HepG2 (cell line): Measurements from ENCODE around the gene GGNBP2. TPM values are rescaled to one million over a fixed set of nuclear protein-coding genes. Genes with fewer than 3 reads are reported as not detected.

Experiments
- ATAC-seq: fragments of 200-7000 bp; cut with Tn5 transposase; 3 replicates; pipeline ENCODE4 v1.9.1; 2020; ENCODE audit warnings: mild to moderate bottlenecking, moderate library complexity
- BruUV-seq: library from RNA; stranded (reverse); fragments of 400-500 nt; replicated peaks from 2 replicates; lab custom pipeline; 2021; lab: Mats Ljungman, UMichigan
- CTCF ChIA-PET: fragments of 300-600 bp; formaldehyde crosslinking; extraction: SDS; loops from one replicate; lab custom pipeline; 2021; ENCODE audit warnings: low total read pairs, inconsistent platforms, low intra/inter-chr PET ratio; lab: Yijun Ruan, JAX
- POLR2A ChIA-PET: fragments of 350-600 bp; sonication (Branson Sonifier 250); formaldehyde crosslinking; loops from one replicate; lab custom pipeline; 2020; ENCODE audit warnings: antibody characterized with exemption, inconsistent platforms; lab: Yijun Ruan, JAX
- DNase-seq: peaks from one replicate; pipeline ENCODE4 v3.0.0-alpha.2; 2015; ENCODE audit warnings: low spot score
- FAIRE-seq: peaks from 3 replicates; lab custom pipeline; 2011; peaks lifted over from hg19 to GRCh38; lab: Jason Lieb, UNC
- H2AFZ ChIP-seq: one replicate; pipeline ENCODE4 v1.6.1; 2011; ENCODE audit warnings: low read length, inconsistent platforms
- H3K27ac ChIP-seq: fragments of 300-600 bp; 3 replicates; pipeline ENCODE4 v1.8.0; 2011; ENCODE audit warnings: mixed run types, mild to moderate bottlenecking, mixed read lengths, low read length, inconsistent platforms; ENCODE audit not compliant: insufficient read depth; ENCODE audit errors: extremely low read length
- H3K27me3 ChIP-seq, 2 experiments: fragments of 200-600 bp in 1 of 2; 2 replicates in 1 of 2; 3 replicates in 1 of 2; pipeline versions ENCODE4 v1.6.0 to v1.8.0; 2011; ENCODE audit warnings: low read length in 2 of 2, mild to moderate bottlenecking in 2 of 2, moderate library complexity in 2 of 2, inconsistent platforms in 1 of 2; ENCODE audit not compliant: insufficient read depth in 2 of 2, control insufficient read depth in 1 of 2
- H3K36me3 ChIP-seq, 2 experiments: fragments of 200-600 bp in 1 of 2; replicated peaks in 1 of 2; 2 replicates in 1 of 2; 3 replicates in 1 of 2; pipeline versions ENCODE4 v1.5.1 to v1.8.0; 2011; ENCODE audit warnings: low read length in 2 of 2, inconsistent platforms in 1 of 2; ENCODE audit not compliant: insufficient read depth in 2 of 2, control insufficient read depth in 1 of 2
- H3K4me1 ChIP-seq: 2 replicates; pipeline ENCODE4 v1.5.1; 2012; ENCODE audit warnings: low read length, inconsistent platforms; ENCODE audit not compliant: insufficient read depth
- H3K4me2 ChIP-seq: 2 replicates; pipeline ENCODE4 v1.6.0; 2011; ENCODE audit warnings: low read depth, low read length, inconsistent platforms
- H3K4me3 ChIP-seq, 3 experiments: fragments of 200-600 bp in 1 of 3; sonication (generic), shearing (Covaris generic) in 1 of 3; replicated peaks in 1 of 3; 2 replicates each; pipeline ENCODE4 v1.5.1; 2011 to 2016; ENCODE audit warnings: low read length in 3 of 3, inconsistent platforms in 2 of 3, low read depth in 2 of 3, mild to moderate bottlenecking in 2 of 3, control low read depth in 1 of 3, mixed read lengths in 1 of 3; ENCODE audit not compliant: insufficient read depth in 1 of 3
- H3K79me2 ChIP-seq: one replicate; pipeline ENCODE4 v1.6.1; 2011; ENCODE audit warnings: low read length, inconsistent platforms; ENCODE audit not compliant: insufficient read depth
- H3K9ac ChIP-seq: 2 replicates; pipeline ENCODE4 v1.6.0; 2011; ENCODE audit warnings: mild to moderate bottlenecking, low read depth, low read length, inconsistent platforms; ENCODE audit not compliant: insufficient read depth
- H3K9me3 ChIP-seq: 2 replicates; pipeline ENCODE4 v1.5.1; 2012; ENCODE audit warnings: mild to moderate bottlenecking, low read length
- H4K20me1 ChIP-seq: 2 replicates; pipeline ENCODE4 v1.6.0; 2011; ENCODE audit warnings: inconsistent platforms, mild to moderate bottlenecking, low read length, moderate library complexity; ENCODE audit not compliant: insufficient read depth
- ARNTL ChIP-seq: sonication (generic); formaldehyde crosslinking; IDR thresholded peaks from 2 replicates; pipeline ENCODE4 v1.4.0; 2020; ENCODE audit warnings: mild to moderate bottlenecking, missing genetic modification reagents
- FOXM1 ChIP-seq: sonication (generic); formaldehyde crosslinking; IDR thresholded peaks from 2 replicates; pipeline ENCODE4 v1.5.0; 2020; ENCODE audit warnings: missing genetic modification reagents
- FOXO1 ChIP-seq: sonication (generic); formaldehyde crosslinking; IDR thresholded peaks from 2 replicates; pipeline ENCODE4 v1.4.0; 2020; ENCODE audit warnings: missing genetic modification reagents
- HNF1A ChIP-seq, 2 experiments: sonication (generic) in 1 of 2; formaldehyde crosslinking in 1 of 2; IDR thresholded peaks; 2 replicates each; pipeline versions ENCODE4 v1.4.0 to v1.6.1; 2016 to 2020; ENCODE audit warnings: borderline replicate concordance in 1 of 2, low read depth in 1 of 2, mild to moderate bottlenecking in 1 of 2, missing genetic modification reagents in 1 of 2
- PTBP1 ChIP-seq: fragments of 200-400 bp; formaldehyde crosslinking; IDR thresholded peaks from 2 replicates; pipeline ENCODE4 v1.6.1; 2018; ENCODE audit warnings: low read length, low read depth; ENCODE audit not compliant: poor library complexity, severe bottlenecking
- STAT5B ChIP-seq: sonication (generic); formaldehyde crosslinking; IDR thresholded peaks from 2 replicates; pipeline ENCODE4 v1.4.0; 2020; ENCODE audit warnings: missing genetic modification reagents
- ZNF430 ChIP-seq: sonication (generic); formaldehyde crosslinking; IDR thresholded peaks from 2 replicates; pipeline ENCODE4 v1.9.0; 2021; ENCODE audit warnings: mild to moderate bottlenecking, missing genetic modification reagents
- ZNF678 ChIP-seq: sonication (generic); formaldehyde crosslinking; IDR thresholded peaks from 2 replicates; pipeline ENCODE4 v1.4.0; 2020; ENCODE audit warnings: mild to moderate bottlenecking, missing genetic modification reagents
- ZNF740 ChIP-seq: sonication (generic); formaldehyde crosslinking; IDR thresholded peaks from 2 replicates; pipeline ENCODE4 v1.4.0; 2020; ENCODE audit warnings: missing genetic modification reagents
- ZSCAN21 ChIP-seq: sonication (generic); formaldehyde crosslinking; IDR thresholded peaks from 2 replicates; pipeline ENCODE4 v1.8.0; 2022; ENCODE audit warnings: mild to moderate bottlenecking, missing genetic modification reagents, moderate library complexity, borderline replicate concordance
- WGBS: methylation state at CpG from one replicate; pipeline ENCODE4 v1.1.6; 2017; ENCODE audit warnings: low lambda C conversion rate; 5-methylcytosine and 5-hydroxymethylcytosine counted together
- in situ Hi-C: cut with HindIII; loops from 2 replicates; pipeline ENCODE4 v1.10.0; 2017; ENCODE audit warnings: low pct_unique_long_range_greater_than_20kb; ENCODE audit not compliant: extremely low pct_ligation_motif_present
- intact Hi-C: fragments of 100-400 bp; cut with micrococcal nuclease; formaldehyde crosslinking; loops from one replicate; pipeline ENCODE4 v1.10.0; 2022; ENCODE audit not compliant: unreplicated experiment
- polyA plus RNA-seq, 8 experiments: library from polyadenylated mRNA; depleted of rRNA in 3 of 8; stranded (reverse) in 7 of 8; unstranded in 1 of 8; fragments of >200 nt; fragmentation: Illumina TruSeq in 4 of 8; extraction: Trizol in 4 of 8; gene quantifications; 2 replicates each; pipeline versions ENCODE4 v1.2.1 to v1.2.3, GENCODE V29; 2011 to 2016; ENCODE audit warnings: low read depth in 4 of 8, missing spikeins in 1 of 8, mixed read lengths in 1 of 8; ENCODE audit not compliant: insufficient read depth in 1 of 8
- total RNA-seq, 5 experiments: library from RNA; depleted of rRNA; stranded (reverse); fragments of >200 nt; fragmentation: Illumina TruSeq; extraction: Trizol; gene quantifications; 2 replicates each; pipeline ENCODE4 v1.2.3, GENCODE V29; 2016; ENCODE audit warnings: low read depth in 1 of 5

Gene GGNBP2
- total and polyA plus RNA-seq, 2 of the 13 experiments (the other 11 are each of a cell fraction or from before 2014, with no cell fraction given) = 53.3 to 84.2 TPM

GRCh38 chr17:36602030-36602748 is 57.5 kb downstream of the GGNBP2 start (continued):
- TF ChIP-seq ZSCAN21 (peak; percentile 38), STAT5B (CRISPR knock-in tag) (0 out of 2 replicates have a peak, but pooled peaks have one; percentile 9), PTBP1 (no peak), FOXO1 (CRISPR knock-in tag) (0 out of 2 replicates have a peak, but pooled peaks have one; percentile 1), ZNF430 (CRISPR knock-in tag) (peak; percentile 68; the same call in 1 of the 2 replicates)

GRCh38 chr17:36602924-36603384 is 58.2 kb downstream of the GGNBP2 start:
- DNase-seq (peak; percentile 67), ATAC-seq (no peak), FAIRE-seq (no peak)
- ChIA-PET CTCF (interaction anchor here (1.8 kb wide), 1 partner anchor 103 kb away, joined by 7 read pairs; no protein-coding TSS in a partner anchor), POLR2A (interaction anchor here (1.9 to 5.7 kb wide), 3 partner anchors 11 to 58 kb away, joined by 5 to 71 read pairs (median 65); partner anchors contain the start of genes DHRS11 and GGNBP2)
- H3K9ac ChIP-seq = peak overlapping the region; percentile 90
- 0 out of 5 replicates have a peak, but pooled peaks cover 0 to 6% of the 10 kb centered on the region in 2 experiments for H3K36me3 ChIP-seq
- peak overlapping the region; percentile 99 for H3K4me2 ChIP-seq
- H3K27ac ChIP-seq = peak overlapping the region; percentile 91
- intact Hi-C loops = no loop called here
- BruUV-seq = no TSS peak
- no peak overlapping the region for H2AFZ ChIP-seq
- H4K20me1 ChIP-seq = peaks cover 7% of the 10 kb centered on the region; the same call in 1 of the 2 replicates
- H3K9me3 ChIP-seq = no peaks in the 10 kb centered on the region
- 2% methylated on average over 5 of the region's 5 CpGs for WGBS
- in situ Hi-C loops = loop anchor here (25.0 kb wide), 1 partner anchor 634 kb away; no protein-coding TSS in a partner anchor
- H3K79me2 ChIP-seq = peaks cover 23% of the 10 kb centered on the region
- H3K4me1 ChIP-seq = peaks cover 42% of the 10 kb centered on the region
- H3K4me3 ChIP-seq = peak overlapping the region; percentile 71 to 90 (median 72)
- no peaks in the 10 kb centered on the region; a peak in 1 of 5 replicates for H3K27me3 ChIP-seq
- TF ChIP-seq ZNF678 (CRISPR knock-in tag) (no peak), ARNTL (no peak), FOXM1 (CRISPR knock-in tag) (no peak), HNF1A (IDR thresholded peaks at IDR 0.05; ENCODE audit: low read depth) (no peak), HNF1A (CRISPR knock-in tag; IDR thresholded peaks at IDR 0.05; ENCODE audit: borderline replicate concordance) (no peak), ZNF740 (CRISPR knock-in tag) (peak; percentile 95)
